Endodermal cell (in vitro differentiated cells): ENCODE measurements around the gene TNFRSF1A. TPM values are rescaled to one million over a fixed set of nuclear protein-coding genes. Genes with fewer than 3 reads are reported as not detected.

ENCODE experiments used
- DNase-seq: peaks from one replicate; pipeline ENCODE4 v3.0.0-alpha.2; 2017
- H3K27ac ChIP-seq: 2 replicates; pipeline ENCODE4 v1.5.1; 2013; ENCODE audit warnings: mild to moderate bottlenecking, low read depth, low read length, moderate library complexity
- H3K27me3 ChIP-seq: 2 replicates; pipeline ENCODE4 v1.6.1; 2013; ENCODE audit warnings: mild to moderate bottlenecking, low read length, moderate library complexity; ENCODE audit not compliant: insufficient read depth, control insufficient read depth, poor library complexity, severe bottlenecking
- H3K36me3 ChIP-seq: 2 replicates; pipeline ENCODE4 v1.7.0; 2013; ENCODE audit warnings: mild to moderate bottlenecking, low read length, moderate library complexity; ENCODE audit not compliant: control insufficient read depth, insufficient read depth
- H3K4me1 ChIP-seq: one replicate; pipeline ENCODE4 v1.7.0; 2013; ENCODE audit warnings: low read length; ENCODE audit not compliant: control insufficient read depth, insufficient read depth
- H3K4me3 ChIP-seq: 2 replicates; pipeline ENCODE4 v1.5.1; 2013; ENCODE audit warnings: mild to moderate bottlenecking, low read length, moderate library complexity
- H3K9ac ChIP-seq: 2 replicates; pipeline ENCODE4 v1.6.1; 2013; ENCODE audit warnings: mild to moderate bottlenecking, low read length, moderate library complexity; ENCODE audit not compliant: poor library complexity, severe bottlenecking; ENCODE audit errors: extremely low read depth
- H3K9me3 ChIP-seq: 2 replicates; pipeline ENCODE4 v1.6.1; 2013; ENCODE audit warnings: mild to moderate bottlenecking, low read length, moderate library complexity; ENCODE audit not compliant: control insufficient read depth
- H3K27ac Mint-ChIP-seq: 2 replicates; pipeline ENCODE4 v1.8.0; 2020; ENCODE audit warnings: mixed read lengths
- H3K27me3 Mint-ChIP-seq: 2 replicates; pipeline ENCODE4 v1.8.0; 2021; ENCODE audit warnings: mild to moderate bottlenecking, mixed read lengths; ENCODE audit not compliant: insufficient read depth
- H3K36me3 Mint-ChIP-seq: 2 replicates; pipeline ENCODE4 v1.8.0; 2020; ENCODE audit warnings: low read depth, mixed read lengths
- H3K4me1 Mint-ChIP-seq: 2 replicates; pipeline ENCODE4 v1.8.0; 2020; ENCODE audit warnings: mixed read lengths
- H3K4me3 Mint-ChIP-seq: 2 replicates; pipeline ENCODE4 v1.8.0; 2020; ENCODE audit warnings: mild to moderate bottlenecking, moderate library complexity, mixed read lengths
- H3K9me3 Mint-ChIP-seq: 2 replicates; pipeline ENCODE4 v1.8.0; 2020; ENCODE audit warnings: mild to moderate bottlenecking, mixed read lengths
- CTCF ChIP-seq: fragments of 200-600 bp; sonication (generic); conservative IDR thresholded peaks from 2 replicates; pipeline ENCODE4 v1.5.0; 2021; ENCODE audit warnings: antibody characterized with exemption, mild to moderate bottlenecking
- WGBS, 2 experiments: methylation state at CpG; one replicate each; pipeline versions ENCODE4 v1.1.5 to v1.1.7; 2013; ENCODE audit warnings: missing lambda C conversion rate in 2 of 2, mixed read lengths in 1 of 2; ENCODE audit not compliant: insufficient coverage in 1 of 2, insufficient read length in 1 of 2; 5-methylcytosine and 5-hydroxymethylcytosine counted together
- total RNA-seq, 2 donors: library from RNA; stranded (reverse); fragmentation: NEBNext Ultra II Directional in 1 of 2; extraction: Animal tissue kit (Norgen Biotek cat#: 25700) in 1 of 2; gene quantifications; 2 replicates in 1 of 2; 3 replicates in 1 of 2; pipeline ENCODE4 v1.2.1, GENCODE V29; 2021

Gene TNFRSF1A
- total RNA-seq, 2 donors from 2014 or later: 43.2 to 86.2 TPM

- Mint-ChIP-seq H3K27me3 (peaks cover 10% of the 10 kb centered on the region), H3K9me3 (no peaks in the 10 kb centered on the region), H3K36me3 (peaks cover 2% of the 10 kb centered on the region), H3K4me1 (peaks cover 77% of the 10 kb centered on the region), H3K4me3 (peak within 1 kb of the TSS; percentile 58), H3K27ac (peak within 1 kb of the TSS; percentile 97)
- H3K27me3 ChIP-seq: no peaks in the 10 kb centered on the region
- H3K9ac ChIP-seq: peak within 1 kb of the TSS; percentile 64
- no peaks in the 10 kb centered on the region for H3K9me3 ChIP-seq
- peak within 1 kb of the TSS; percentile 72 for H3K27ac ChIP-seq
- peaks cover 36% of the 10 kb centered on the region for H3K4me1 ChIP-seq
- TF ChIP-seq CTCF: no peak
- peak; percentile 99 for DNase-seq
- H3K36me3 ChIP-seq: no peaks in the 10 kb centered on the region
- WGBS, 2 experiments: 9 to 16% methylated on average over 8 to 15 of the region's 15 CpGs
- H3K4me3 ChIP-seq: peak within 1 kb of the TSS; percentile 74
These were observed 33.6 kb upstream of the TNFRSF1A start, which contains the start of gene SCNN1A for GRCh38 chr12:6375269-6376078. Gene SCNN1A (minus strand): TSS chr12:6375563. CDS start chr12:6374783, 780 bp downstream.

DNA sequence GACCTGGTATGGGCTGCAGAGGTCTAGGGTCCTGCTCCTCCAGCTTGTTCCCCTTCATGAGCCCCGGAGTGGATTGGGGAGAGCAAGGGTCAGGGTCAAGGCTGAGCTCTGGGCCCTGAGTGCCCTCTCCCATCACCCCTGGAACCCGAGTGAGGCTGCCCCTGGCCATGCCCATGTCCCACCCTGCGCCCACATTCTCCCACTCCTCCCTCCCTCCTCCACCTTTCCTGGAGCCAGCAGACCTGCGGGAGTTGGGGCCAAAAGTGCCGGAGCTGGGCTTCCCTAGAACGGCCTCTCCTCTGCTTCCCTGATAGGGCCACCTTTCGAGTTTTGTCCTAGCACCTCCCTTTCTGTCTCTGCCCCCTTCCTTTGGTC, 32.9 kb upstream of the TNFRSF1A start:
- no peak overlapping the region for H3K27ac ChIP-seq
- Mint-ChIP-seq H3K27me3 (peaks cover 10% of the 10 kb centered on the region), H3K4me1 (peaks cover 78% of the 10 kb centered on the region), H3K4me3 (peak overlapping the region; percentile 58), H3K36me3 (peaks cover 5% of the 10 kb centered on the region), H3K9me3 (no peaks in the 10 kb centered on the region), H3K27ac (peak overlapping the region; percentile 97)
- DNase-seq: no peak
- no peaks in the 10 kb centered on the region for H3K36me3 ChIP-seq
- H3K9ac ChIP-seq: no peak overlapping the region
- 52 to 72% methylated on average over 3 to 7 of the region's 7 CpGs for WGBS, 2 experiments
- TF ChIP-seq CTCF: no peak
- H3K9me3 ChIP-seq: no peaks in the 10 kb centered on the region
- H3K4me1 ChIP-seq: peaks cover 37% of the 10 kb centered on the region
- H3K4me3 ChIP-seq: peak overlapping the region; percentile 63
- no peaks in the 10 kb centered on the region for H3K27me3 ChIP-seq

GRCh38 chr12:6374028-6374785, 32.3 kb upstream of the TNFRSF1A start:
- no peak overlapping the region for H3K9ac ChIP-seq
- TF ChIP-seq CTCF: no peak
- Mint-ChIP-seq H3K9me3 (no peaks in the 10 kb centered on the region), H3K4me3 (peak overlapping the region; percentile 58), H3K4me1 (peaks cover 76% of the 10 kb centered on the region), H3K27ac (peak overlapping the region; percentile 45), H3K27me3 (peaks cover 10% of the 10 kb centered on the region), H3K36me3 (peaks cover 6% of the 10 kb centered on the region)
- no peaks in the 10 kb centered on the region for H3K36me3 ChIP-seq
- WGBS, 2 experiments: 65 to 82% methylated on average over 17 to 24 of the region's 24 CpGs
- no peak overlapping the region for H3K27ac ChIP-seq
- no peaks in the 10 kb centered on the region for H3K27me3 ChIP-seq
- H3K4me1 ChIP-seq: peaks cover 37% of the 10 kb centered on the region
- peak overlapping the region; percentile 63 for H3K4me3 ChIP-seq
- DNase-seq: peak; percentile 78
- no peaks in the 10 kb centered on the region for H3K9me3 ChIP-seq
